ENCODE results near the gene CEP164. TPM values are rescaled to one million over a fixed set of nuclear protein-coding genes. Genes with fewer than 3 reads are reported as not detected.

The CEP164 gene
- total RNA-seq, 1 experiment from 2014 or later = 47.4 TPM

DNA sequence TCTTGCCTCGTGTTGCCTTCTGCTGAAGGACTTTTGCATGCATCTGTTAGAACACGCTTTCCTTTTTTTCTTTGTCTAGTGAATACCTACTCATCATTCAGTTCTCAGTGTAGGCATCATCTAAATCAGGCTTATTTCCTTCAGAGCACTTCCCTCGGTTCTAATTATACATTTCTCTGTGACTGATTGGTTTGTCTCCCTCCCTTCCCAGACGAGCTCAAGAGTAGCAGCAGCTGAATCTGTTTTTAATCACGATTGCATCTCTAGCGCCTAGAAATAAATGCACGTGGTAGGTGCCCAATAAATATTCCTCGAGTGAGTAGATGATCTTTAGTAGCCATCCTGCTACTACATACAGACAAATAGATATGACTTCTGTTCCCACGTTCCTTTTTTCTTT lies 6.3 kb downstream of the CEP164 start:
- no TSS peak for BruUV-seq (replicated peaks)
- CTCF ChIA-PET = interaction anchor here (0.6 kb wide), 1 partner anchor 134 kb away, joined by 4 read pairs; the partner anchor contains the start of gene TAGLN

GRCh38 chr11:117334896-117335295 lies 7.2 kb downstream of the CEP164 start:
- ChIA-PET CTCF (interaction anchor here (0.6 kb wide), 1 partner anchor 613 kb away, joined by 4 read pairs; no protein-coding TSS in a partner anchor), POLR2A (no interaction called here)
- Mint-ChIP-seq H3K27ac (ENCODE audit: low read depth, unreplicated experiment) (no peak overlapping the region), H3K27me3 (ENCODE audit: insufficient read depth, unreplicated experiment) (no peaks in the 10 kb centered on the region), H3K4me1 (ENCODE audit: insufficient read depth, unreplicated experiment) (peaks cover 11% of the 10 kb centered on the region), H3K4me3 (ENCODE audit: unreplicated experiment) (no peak overlapping the region), H3K9me3 (ENCODE audit: unreplicated experiment) (no peaks in the 10 kb centered on the region), H3K36me3 (ENCODE audit: insufficient read depth, unreplicated experiment) (peaks cover 52% of the 10 kb centered on the region)
- TF ChIP-seq, protein P1, sequence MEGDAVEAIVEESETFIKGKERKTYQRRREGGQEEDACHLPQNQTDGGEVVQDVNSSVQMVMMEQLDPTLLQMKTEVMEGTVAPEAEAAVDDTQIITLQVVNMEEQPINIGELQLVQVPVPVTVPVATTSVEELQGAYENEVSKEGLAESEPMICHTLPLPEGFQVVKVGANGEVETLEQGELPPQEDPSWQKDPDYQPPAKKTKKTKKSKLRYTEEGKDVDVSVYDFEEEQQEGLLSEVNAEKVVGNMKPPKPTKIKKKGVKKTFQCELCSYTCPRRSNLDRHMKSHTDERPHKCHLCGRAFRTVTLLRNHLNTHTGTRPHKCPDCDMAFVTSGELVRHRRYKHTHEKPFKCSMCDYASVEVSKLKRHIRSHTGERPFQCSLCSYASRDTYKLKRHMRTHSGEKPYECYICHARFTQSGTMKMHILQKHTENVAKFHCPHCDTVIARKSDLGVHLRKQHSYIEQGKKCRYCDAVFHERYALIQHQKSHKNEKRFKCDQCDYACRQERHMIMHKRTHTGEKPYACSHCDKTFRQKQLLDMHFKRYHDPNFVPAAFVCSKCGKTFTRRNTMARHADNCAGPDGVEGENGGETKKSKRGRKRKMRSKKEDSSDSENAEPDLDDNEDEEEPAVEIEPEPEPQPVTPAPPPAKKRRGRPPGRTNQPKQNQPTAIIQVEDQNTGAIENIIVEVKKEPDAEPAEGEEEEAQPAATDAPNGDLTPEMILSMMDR (IDR thresholded peaks at IDR 0.05; ENCODE audit: unreplicated experiment) = no peak
- no TSS peak for BruUV-seq (replicated peaks)
- intact Hi-C loops (cut with micrococcal nuclease) = no loop called here
- no peak for DNase-seq (ENCODE audit: unreplicated experiment)

More for the DNA sequence above, 6.3 kb downstream of the CEP164 start:
- no peak for DNase-seq (ENCODE audit: unreplicated experiment)
- Mint-ChIP-seq H3K27ac (ENCODE audit: low read depth, unreplicated experiment) (peak overlapping the region; percentile 14), H3K36me3 (ENCODE audit: insufficient read depth, unreplicated experiment) (peaks cover 45% of the 10 kb centered on the region), H3K4me1 (ENCODE audit: insufficient read depth, unreplicated experiment) (peaks cover 14% of the 10 kb centered on the region), H3K27me3 (ENCODE audit: insufficient read depth, unreplicated experiment) (no peaks in the 10 kb centered on the region), H3K9me3 (ENCODE audit: unreplicated experiment) (no peaks in the 10 kb centered on the region), H3K4me3 (ENCODE audit: unreplicated experiment) (no peak overlapping the region)
- TF ChIP-seq, protein P1 (IDR thresholded peaks at IDR 0.05; ENCODE audit: unreplicated experiment) = no peak
- POLR2A ChIA-PET = interaction anchor here (0.6 to 0.7 kb wide), 2 partner anchors 15 to 26 kb away, joined by 3 to 4 read pairs; no protein-coding TSS in a partner anchor
- intact Hi-C loops (cut with micrococcal nuclease) = no loop called here

GRCh38 chr11:117335399-117335798 lies 7.7 kb downstream of the CEP164 start:
- H3K27me3 Mint-ChIP-seq (ENCODE audit: insufficient read depth, unreplicated experiment) = no peaks in the 10 kb centered on the region
- ChIA-PET CTCF (interaction anchor here (0.6 to 0.7 kb wide), 2 partner anchors 12 to 612 kb away, joined by 3 to 4 read pairs; no protein-coding TSS in a partner anchor), POLR2A (interaction anchor here (1.9 kb wide), 1 partner anchor 7 kb away, joined by 5 read pairs; the partner anchor contains the start of gene CEP164)
- H3K4me3 Mint-ChIP-seq (ENCODE audit: unreplicated experiment) = no peak overlapping the region
- H3K4me1 Mint-ChIP-seq (ENCODE audit: insufficient read depth, unreplicated experiment) = peaks cover 7% of the 10 kb centered on the region
- no peak overlapping the region for H3K27ac Mint-ChIP-seq (ENCODE audit: low read depth, unreplicated experiment)
- BruUV-seq (replicated peaks) = no TSS peak
- H3K9me3 Mint-ChIP-seq (ENCODE audit: unreplicated experiment) = no peaks in the 10 kb centered on the region
- intact Hi-C loops (cut with micrococcal nuclease) = no loop called here
- DNase-seq (ENCODE audit: unreplicated experiment) = no peak
- TF ChIP-seq, protein P1 (IDR thresholded peaks at IDR 0.05; ENCODE audit: unreplicated experiment) = no peak
- H3K36me3 Mint-ChIP-seq (ENCODE audit: insufficient read depth, unreplicated experiment) = peaks cover 57% of the 10 kb centered on the region

GRCh38 chr11:117337076-117337475 lies 9.4 kb downstream of the CEP164 start:
- Mint-ChIP-seq H3K4me3 (ENCODE audit: unreplicated experiment) (no peak overlapping the region), H3K27ac (ENCODE audit: low read depth, unreplicated experiment) (peak overlapping the region; percentile 65), H3K27me3 (ENCODE audit: insufficient read depth, unreplicated experiment) (no peaks in the 10 kb centered on the region), H3K36me3 (ENCODE audit: insufficient read depth, unreplicated experiment) (peaks cover 61% of the 10 kb centered on the region), H3K4me1 (ENCODE audit: insufficient read depth, unreplicated experiment) (peaks cover 7% of the 10 kb centered on the region), H3K9me3 (ENCODE audit: unreplicated experiment) (no peaks in the 10 kb centered on the region)
- TF ChIP-seq, protein P1 (IDR thresholded peaks at IDR 0.05; ENCODE audit: unreplicated experiment) = no peak
- DNase-seq (ENCODE audit: unreplicated experiment) = no peak
- BruUV-seq (replicated peaks) = no TSS peak
- ChIA-PET CTCF (no interaction called here), POLR2A (interaction anchor here (1.9 kb wide), 1 partner anchor 9 kb away, joined by 5 read pairs; the partner anchor contains the start of gene CEP164)
- intact Hi-C loops (cut with micrococcal nuclease) = no loop called here

Measured in MCF 10A (cell line).